ENCODE measurements around the gene GPR150. TPM values are rescaled to one million over a fixed set of nuclear protein-coding genes. Genes with fewer than 3 reads are reported as not detected.
A peak's percentile ranks its signal among the peaks of the same experiment; 100 is the strongest.
"Not testable (repeated sequence)": the region's sequence is repeated elsewhere in the genome, so short reads cannot be mapped to it uniquely, and the experiment has no call there.

Gene GPR150
- polyA plus RNA-seq, 1 experiment, result 0.25 TPM

- Histone ChIP-seq H3K27me3 (ENCODE audit: control insufficient read depth, insufficient read depth, low read length) (no peaks in the 10 kb centered on the region), H3K4me3 (ENCODE audit: low read depth, low read length) (no peak overlapping the region), H3K36me3 (ENCODE audit: control insufficient read depth, insufficient read depth, low read length) (no peaks in the 10 kb centered on the region)
- POLR2A ChIA-PET, result no interaction called here
- no peak for DNase-seq (ENCODE audit: low read depth)
- TF ChIP-seq CTCF (IDR thresholded peaks at IDR 0.05; ENCODE audit: insufficient read depth, low read depth, low read length), result peak; percentile 79
- CTCF ChIA-PET, result interaction anchor here (0.6 to 7.2 kb wide), 18 partner anchors 8 to 696 kb away, joined by 3 to 78 read pairs (median 4); no protein-coding TSS in a partner anchor
Observed at GRCh38 chr5:95644351-95645042, 24.6 kb downstream of the GPR150 start.

- ChIA-PET POLR2A (interaction anchor here (0.6 kb wide), 1 partner anchor 434 kb away, joined by 3 read pairs; no protein-coding TSS in a partner anchor), CTCF (interaction anchor here (0.9 to 7.2 kb wide), 11 partner anchors 14 to 202 kb away, joined by 3 to 78 read pairs (median 5); no protein-coding TSS in a partner anchor)
- H3K36me3 ChIP-seq (ENCODE audit: control insufficient read depth, insufficient read depth, low read length); H3K4me3 ChIP-seq (ENCODE audit: low read depth, low read length); DNase-seq (ENCODE audit: low read depth); H3K27me3 ChIP-seq (ENCODE audit: control insufficient read depth, insufficient read depth, low read length): not testable (repeated sequence)
Observed at GRCh38 chr5:95646226-95646568, 26.3 kb downstream of the GPR150 start.

- ChIA-PET CTCF (interaction anchor here (0.6 to 7.2 kb wide), 13 partner anchors 14 to 1417 kb away, joined by 3 to 78 read pairs (median 4); no protein-coding TSS in a partner anchor), POLR2A (interaction anchor here (0.5 to 0.7 kb wide), 10 partner anchors 12 to 434 kb away, joined by 3 to 7 read pairs (median 4); no protein-coding TSS in a partner anchor)
- Histone ChIP-seq H3K27me3 (ENCODE audit: control insufficient read depth, insufficient read depth, low read length) (no peaks in the 10 kb centered on the region), H3K36me3 (ENCODE audit: control insufficient read depth, insufficient read depth, low read length) (no peaks in the 10 kb centered on the region), H3K4me3 (ENCODE audit: low read depth, low read length) (peak within 1 kb of the TSS; percentile 55)
- 0 out of 2 replicates have a peak, but pooled peaks have one; percentile 3 for TF ChIP-seq CTCF (IDR thresholded peaks at IDR 0.05; ENCODE audit: insufficient read depth, low read depth, low read length)
- peak; percentile 72 for DNase-seq (ENCODE audit: low read depth)
Observed at GRCh38 chr5:95646569-95647431, 26.9 kb downstream of the GPR150 start, which contains the start of gene RFESD. Gene RFESD (plus strand): TSS chr5:95646777. CDS start chr5:95652272, 5,495 bp downstream.

- CTCF ChIA-PET, result interaction anchor here (1.0 to 6.7 kb wide), 2 partner anchors 122 to 134 kb away, joined by 3 to 41 read pairs; no protein-coding TSS in a partner anchor
- no peak for DNase-seq (ENCODE audit: low read depth)
- no peaks in the 10 kb centered on the region for H3K27me3 ChIP-seq (ENCODE audit: control insufficient read depth, insufficient read depth, low read length)
- H3K4me3 ChIP-seq (ENCODE audit: low read depth, low read length), result no peak overlapping the region
- no peak for TF ChIP-seq CTCF (IDR thresholded peaks at IDR 0.05; ENCODE audit: insufficient read depth, low read depth, low read length)
- H3K36me3 ChIP-seq (ENCODE audit: control insufficient read depth, insufficient read depth, low read length), result no peaks in the 10 kb centered on the region
- POLR2A ChIA-PET, result interaction anchor here (0.7 kb wide), 1 partner anchor 160 kb away, joined by 12 read pairs; no protein-coding TSS in a partner anchor
Observed at GRCh38 chr5:95647886-95648860, 28.3 kb downstream of the GPR150 start.

- Histone ChIP-seq H3K4me3 (ENCODE audit: low read depth, low read length) (no peak overlapping the region), H3K36me3 (ENCODE audit: control insufficient read depth, insufficient read depth, low read length) (no peaks in the 10 kb centered on the region), H3K27me3 (ENCODE audit: control insufficient read depth, insufficient read depth, low read length) (no peaks in the 10 kb centered on the region)
- DNase-seq (ENCODE audit: low read depth), result no peak
- ChIA-PET POLR2A (interaction anchor here (0.7 kb wide), 1 partner anchor 159 kb away, joined by 12 read pairs; no protein-coding TSS in a partner anchor), CTCF (no interaction called here)
- TF ChIP-seq CTCF (IDR thresholded peaks at IDR 0.05; ENCODE audit: insufficient read depth, low read depth, low read length), result no peak
Observed at GRCh38 chr5:95649274-95649673, 29.4 kb downstream of the GPR150 start.

Measured in BJ (cell line).